Thoracic aorta (tissue), 2 donors: ENCODE results near the gene MESP2. TPM values are rescaled to one million over a fixed set of nuclear protein-coding genes. Genes with fewer than 3 reads are reported as not detected.
A peak's percentile ranks its signal among the peaks of the same experiment; 100 is the strongest.

ENCODE experiments used
- ATAC-seq: fragments of 150-250 bp; one replicate; pipeline ENCODE4 v1.8.0; 2017; ENCODE audit warnings: low read depth; ENCODE audit not compliant: insufficient number of reproducible peaks, low FRiP score
- DNase-seq: peaks from one replicate; pipeline ENCODE4 v3.0.0-alpha.2; 2020; ENCODE audit warnings: low spot score
- H3K27ac ChIP-seq, 2 donors: fragments of 200-600 bp; sonication (generic); 1 replicate in 1 of 2; 2 replicates in 1 of 2; pipeline ENCODE4 v1.5.1; 2016; ENCODE audit warnings: mild to moderate bottlenecking in 2 of 2, moderate library complexity in 2 of 2
- H3K27me3 ChIP-seq: fragments of 200-600 bp; sonication (generic); replicated peaks from 2 replicates; pipeline ENCODE4 v1.6.0; 2016; ENCODE audit warnings: mild to moderate bottlenecking; ENCODE audit not compliant: insufficient read depth
- H3K36me3 ChIP-seq: fragments of 200-600 bp; sonication (generic); one replicate; pipeline ENCODE4 v1.5.1; 2016
- H3K4me1 ChIP-seq, 2 donors: fragments of 200-600 bp; sonication (generic); 1 replicate in 1 of 2; 2 replicates in 1 of 2; pipeline versions ENCODE4 v1.5.1 to v1.6.0; 2016; ENCODE audit warnings: low read depth in 2 of 2, mild to moderate bottlenecking in 1 of 2; ENCODE audit not compliant: control insufficient read depth in 1 of 2
- H3K4me3 ChIP-seq: fragments of 200-600 bp; sonication (generic); 2 replicates; pipeline ENCODE4 v1.5.1; 2016; ENCODE audit warnings: mild to moderate bottlenecking
- H3K9me3 ChIP-seq: fragments of 200-600 bp; sonication (generic); 2 replicates; pipeline ENCODE4 v1.5.1; 2016
- total RNA-seq, 2 donors: library from RNA; depleted of rRNA; stranded (reverse); fragments of >200 nt; gene quantifications; one replicate each; pipeline versions ENCODE4 v1.1.0 to v1.2.3, GENCODE V29; 2016
- TF ChIP-seq, protein P1 (sequence below): fragments of 200-600 bp; sonication (generic); IDR thresholded peaks from one replicate; pipeline ENCODE4 v1.5.1; 2019; ENCODE audit warnings: antibody characterized with exemption

The MESP2 gene
- total RNA-seq, 2 donors from 2014 or later: 1.8 TPM; not detected in 1

DNA sequence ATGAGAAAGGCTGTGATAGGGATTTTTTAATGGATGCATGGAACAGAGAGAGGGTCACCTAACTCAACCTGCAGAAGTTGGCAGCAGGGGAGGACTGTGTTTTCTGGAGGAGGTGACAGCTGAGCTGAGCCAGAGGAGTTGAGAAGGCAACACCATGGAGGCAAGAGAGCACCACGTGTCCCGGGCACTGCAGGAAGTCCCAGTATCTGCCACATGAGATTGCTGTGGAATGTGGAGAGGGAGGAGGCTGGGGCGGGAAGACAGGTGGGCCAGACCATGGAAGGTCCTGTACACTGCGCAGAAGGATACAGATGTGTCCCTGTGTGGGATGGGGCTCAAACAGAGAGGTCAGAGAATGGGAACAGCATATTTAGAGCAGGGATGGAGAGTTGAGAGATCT lies 40.4 kb upstream of the MESP2 start:
- no peaks in the 10 kb centered on the region for H3K36me3 ChIP-seq
- no peaks in the 10 kb centered on the region for H3K9me3 ChIP-seq
- ATAC-seq (no peak), DNase-seq (no peak)
- no peak overlapping the region for H3K4me3 ChIP-seq
- H3K27ac ChIP-seq: no peak overlapping the region
- H3K4me1 ChIP-seq: no peaks in the 10 kb centered on the region
- no peaks in the 10 kb centered on the region for H3K27me3 ChIP-seq
- TF ChIP-seq, protein P1, sequence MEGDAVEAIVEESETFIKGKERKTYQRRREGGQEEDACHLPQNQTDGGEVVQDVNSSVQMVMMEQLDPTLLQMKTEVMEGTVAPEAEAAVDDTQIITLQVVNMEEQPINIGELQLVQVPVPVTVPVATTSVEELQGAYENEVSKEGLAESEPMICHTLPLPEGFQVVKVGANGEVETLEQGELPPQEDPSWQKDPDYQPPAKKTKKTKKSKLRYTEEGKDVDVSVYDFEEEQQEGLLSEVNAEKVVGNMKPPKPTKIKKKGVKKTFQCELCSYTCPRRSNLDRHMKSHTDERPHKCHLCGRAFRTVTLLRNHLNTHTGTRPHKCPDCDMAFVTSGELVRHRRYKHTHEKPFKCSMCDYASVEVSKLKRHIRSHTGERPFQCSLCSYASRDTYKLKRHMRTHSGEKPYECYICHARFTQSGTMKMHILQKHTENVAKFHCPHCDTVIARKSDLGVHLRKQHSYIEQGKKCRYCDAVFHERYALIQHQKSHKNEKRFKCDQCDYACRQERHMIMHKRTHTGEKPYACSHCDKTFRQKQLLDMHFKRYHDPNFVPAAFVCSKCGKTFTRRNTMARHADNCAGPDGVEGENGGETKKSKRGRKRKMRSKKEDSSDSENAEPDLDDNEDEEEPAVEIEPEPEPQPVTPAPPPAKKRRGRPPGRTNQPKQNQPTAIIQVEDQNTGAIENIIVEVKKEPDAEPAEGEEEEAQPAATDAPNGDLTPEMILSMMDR: no peak

DNA sequence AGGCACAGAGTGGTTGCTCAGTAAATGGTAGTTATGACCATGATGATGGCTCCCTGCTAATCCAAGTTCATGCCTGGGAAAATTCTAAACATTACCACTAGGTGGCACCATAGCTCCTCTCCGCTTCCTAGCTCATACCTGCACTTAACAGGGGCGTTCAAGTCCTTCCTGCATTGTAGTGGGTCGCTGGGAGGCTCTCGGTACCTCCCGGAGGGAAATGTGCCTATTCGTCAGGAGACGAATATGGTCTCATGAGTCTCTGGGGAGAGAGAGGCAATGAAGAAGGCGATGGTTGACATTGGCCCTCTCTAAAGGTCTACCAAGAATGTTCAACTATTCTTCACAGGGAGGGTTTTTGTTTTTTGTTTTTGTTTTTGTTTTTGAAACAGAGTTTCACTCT lies 36.0 kb upstream of the MESP2 start:
- ATAC-seq: peak; percentile 35
- TF ChIP-seq, protein P1: peak; percentile 94
- Histone ChIP-seq H3K4me1 (no peaks in the 10 kb centered on the region), H3K27me3 (no peaks in the 10 kb centered on the region), H3K27ac (no peak overlapping the region), H3K9me3 (no peaks in the 10 kb centered on the region), H3K36me3 (no peaks in the 10 kb centered on the region), H3K4me3 (no peak overlapping the region)
- no peak for DNase-seq

DNA sequence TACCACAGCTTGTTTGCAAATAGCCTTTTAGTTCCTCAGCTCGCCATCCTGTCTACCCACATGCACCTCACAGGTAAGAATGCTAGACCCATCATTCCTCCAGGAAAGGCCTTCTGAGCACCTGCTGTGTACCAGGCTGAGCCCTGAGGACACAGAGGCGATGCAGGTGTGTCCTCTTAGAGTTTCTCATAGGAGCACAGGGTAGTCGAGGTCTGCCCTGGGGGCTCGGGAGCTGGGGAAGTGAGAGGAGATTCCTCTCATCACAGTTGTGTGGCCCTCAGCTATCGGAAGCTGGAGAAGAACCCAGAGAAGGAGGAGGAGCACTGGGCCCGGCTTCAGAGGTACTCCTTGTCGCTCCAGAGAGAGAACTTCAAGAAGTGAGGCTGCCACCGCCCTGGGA lies 33.1 kb upstream of the MESP2 start:
- H3K4me3 ChIP-seq: no peak overlapping the region
- TF ChIP-seq, protein P1: no peak
- DNase-seq (no peak), ATAC-seq (no peak)
- H3K4me1 ChIP-seq: no peaks in the 10 kb centered on the region
- H3K9me3 ChIP-seq: no peaks in the 10 kb centered on the region
- H3K36me3 ChIP-seq: no peaks in the 10 kb centered on the region
- no peaks in the 10 kb centered on the region for H3K27me3 ChIP-seq
- no peak overlapping the region for H3K27ac ChIP-seq

DNA sequence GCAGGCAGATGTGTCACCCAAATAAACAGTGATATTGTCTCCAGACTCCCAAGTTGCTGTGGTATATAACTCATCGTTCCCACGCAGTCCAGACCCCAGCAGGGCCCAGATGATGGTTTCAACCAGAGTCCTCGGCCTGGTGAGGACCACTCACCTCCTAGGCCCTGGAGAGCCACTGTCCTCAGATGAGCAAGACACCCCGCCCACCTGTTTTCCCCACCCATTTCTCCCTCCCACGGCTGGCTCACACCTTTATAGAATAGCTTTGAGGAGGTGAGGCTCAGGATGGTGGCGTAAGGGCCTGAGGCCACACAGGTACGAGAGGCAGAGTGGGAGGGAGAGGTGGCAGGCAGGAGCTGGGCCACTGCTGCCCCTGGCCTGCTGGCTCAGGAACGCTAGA lies 32.5 kb upstream of the MESP2 start:
- Histone ChIP-seq H3K27ac (no peak overlapping the region), H3K9me3 (no peaks in the 10 kb centered on the region), H3K4me1 (no peaks in the 10 kb centered on the region), H3K36me3 (no peaks in the 10 kb centered on the region), H3K27me3 (no peaks in the 10 kb centered on the region), H3K4me3 (no peak overlapping the region)
- TF ChIP-seq, protein P1: no peak
- ATAC-seq (no peak), DNase-seq (no peak)

DNA sequence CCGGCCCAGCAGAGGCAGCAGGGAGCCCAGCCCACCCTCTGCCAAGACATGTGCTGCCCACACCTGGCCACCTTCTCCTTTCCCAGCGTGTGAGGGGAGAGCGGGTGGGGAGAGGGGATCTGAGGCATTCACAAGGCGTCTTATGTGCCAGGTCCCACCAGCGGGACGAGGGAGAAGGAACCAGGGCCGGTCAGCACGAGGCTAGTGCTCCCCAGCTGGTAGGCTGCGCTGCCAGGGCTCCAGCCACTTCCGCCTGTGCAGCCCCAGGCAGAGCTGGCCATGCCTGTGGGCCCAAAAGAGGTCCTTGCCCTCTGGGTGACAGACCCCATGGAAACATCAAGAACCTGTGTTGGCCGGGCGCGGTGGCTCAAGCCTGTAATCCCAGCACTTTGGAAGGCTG lies 31.0 kb upstream of the MESP2 start:
- Histone ChIP-seq H3K27ac (no peak overlapping the region), H3K4me1 (peaks cover 4 to 7% of the 10 kb centered on the region in 2 donors)
- TF ChIP-seq, protein P1: no peak

More for the DNA sequence above, 31.0 kb upstream of the MESP2 start:
- no peak for DNase-seq
- Histone ChIP-seq H3K36me3 (no peaks in the 10 kb centered on the region), H3K4me3 (no peak overlapping the region), H3K27me3 (no peaks in the 10 kb centered on the region), H3K9me3 (no peaks in the 10 kb centered on the region)
- ATAC-seq: no peak
